A549 (cell line): ENCODE measurements around the gene B4GALT6.

ENCODE experiments used
- CBX8 ChIP-seq: fragments of 200-600 bp; sonication (generic); IDR thresholded peaks from 2 replicates; pipeline ENCODE4 v1.6.1; 2016
- FOSB ChIP-seq: fragments of 250-450 bp; sonication (Bioruptor Pico); IDR thresholded peaks from 2 replicates; pipeline ENCODE4 v1.5.0; 2020; ENCODE audit warnings: mild to moderate bottlenecking, moderate library complexity
- HDAC2 ChIP-seq: fragments of 200-600 bp; sonication (generic); IDR thresholded peaks from 2 replicates; pipeline ENCODE4 v1.6.1; 2016
- HOXA7 ChIP-seq: fragments of 250-450 bp; sonication (Bioruptor Pico); IDR thresholded peaks from 2 replicates; pipeline ENCODE4 v1.5.0; 2020; ENCODE audit warnings: mild to moderate bottlenecking, moderate library complexity
- KDM1A ChIP-seq: fragments of 200-600 bp; sonication (generic); IDR thresholded peaks from 2 replicates; pipeline ENCODE4 v1.6.1; 2016; ENCODE audit warnings: low read depth, mild to moderate bottlenecking
- MAFK ChIP-seq: fragments of 450-650 bp; IDR thresholded peaks from 2 replicates; pipeline ENCODE4 v1.6.1; 2014; ENCODE audit not compliant: partially characterized antibody
- MAX ChIP-seq: IDR thresholded peaks from 2 replicates; pipeline ENCODE4 v1.6.1; 2012
- NR3C1 ChIP-seq: fragments of >200 bp; sonication (Bioruptor Twin); formaldehyde crosslinking; IDR thresholded peaks from 3 replicates; pipeline ENCODE4 v1.6.1; 2017
- POLR2A ChIP-seq: IDR thresholded peaks from 2 replicates; pipeline ENCODE4 v1.6.1; 2012; ENCODE audit warnings: mild to moderate bottlenecking, low read length
- POLR2AphosphoS2 ChIP-seq: conservative IDR thresholded peaks from 2 replicates; pipeline ENCODE4 v1.6.1; 2012; ENCODE audit warnings: low read length, improper control_type of control experiment, inconsistent platforms
- REST ChIP-seq: fragments of 200-600 bp; sonication (generic); IDR thresholded peaks from 2 replicates; pipeline ENCODE4 v1.6.1; 2016; ENCODE audit warnings: antibody characterized with exemption, mild to moderate bottlenecking, moderate library complexity
- USF2 ChIP-seq: fragments of 450-650 bp; IDR thresholded peaks from 2 replicates; pipeline ENCODE4 v1.6.1; 2014; ENCODE audit warnings: antibody characterized with exemption
- ZNF302 ChIP-seq: fragments of 250-450 bp; sonication (Bioruptor Pico); IDR thresholded peaks from 2 replicates; pipeline ENCODE4 v1.9.0; 2021; ENCODE audit warnings: inconsistent platforms, mild to moderate bottlenecking, moderate library complexity
- TF ChIP-seq, protein P1 (sequence below): fragments of >200 bp; sonication (Bioruptor Twin); formaldehyde crosslinking; IDR thresholded peaks from 3 replicates; pipeline ENCODE4 v1.5.1; 2016

DNA sequence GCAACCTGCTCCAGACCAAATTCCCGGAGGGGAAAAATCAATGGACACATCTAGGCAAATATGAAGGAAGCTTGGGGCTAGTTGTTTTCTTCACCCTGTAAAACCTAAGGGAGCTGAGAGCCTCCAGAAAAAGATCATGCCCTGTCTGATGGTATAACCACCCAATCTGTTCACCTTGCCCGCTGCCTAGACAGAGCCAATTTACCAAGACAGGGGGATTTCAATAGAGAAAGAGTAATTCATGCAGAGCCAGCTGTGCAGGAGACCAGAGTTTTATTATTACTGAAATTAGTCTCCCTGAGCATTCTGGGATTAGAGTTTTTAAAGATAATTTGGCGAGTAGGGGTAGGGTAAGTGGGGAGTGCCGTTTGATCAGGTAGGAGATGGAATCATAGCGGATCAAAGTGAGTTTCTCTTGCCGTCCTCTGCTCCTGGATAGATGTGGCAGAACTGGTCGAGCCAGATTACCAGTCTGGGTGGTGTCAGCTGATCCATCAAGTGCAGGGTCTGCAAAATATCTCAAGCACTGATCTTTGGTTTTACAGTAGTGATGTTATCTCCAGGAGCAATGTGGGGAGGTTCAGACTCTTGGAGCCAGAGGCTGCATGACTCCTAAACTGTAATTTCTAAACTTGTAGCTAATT lies 35.1 kb upstream of the B4GALT6 start:
- TF ChIP-seq KDM1A (no peak), CBX8 (no peak), POLR2AphosphoS2 (no peak), POLR2A (no peak), FOSB (no peak), HDAC2 (no peak), USF2 (no peak), MAFK (no peak), MAX (no peak), REST (no peak), ZNF302 (CRISPR knock-in tag) (no peak), NR3C1 (no peak), HOXA7 (CRISPR knock-in tag) (no peak)
- TF ChIP-seq, protein P1, sequence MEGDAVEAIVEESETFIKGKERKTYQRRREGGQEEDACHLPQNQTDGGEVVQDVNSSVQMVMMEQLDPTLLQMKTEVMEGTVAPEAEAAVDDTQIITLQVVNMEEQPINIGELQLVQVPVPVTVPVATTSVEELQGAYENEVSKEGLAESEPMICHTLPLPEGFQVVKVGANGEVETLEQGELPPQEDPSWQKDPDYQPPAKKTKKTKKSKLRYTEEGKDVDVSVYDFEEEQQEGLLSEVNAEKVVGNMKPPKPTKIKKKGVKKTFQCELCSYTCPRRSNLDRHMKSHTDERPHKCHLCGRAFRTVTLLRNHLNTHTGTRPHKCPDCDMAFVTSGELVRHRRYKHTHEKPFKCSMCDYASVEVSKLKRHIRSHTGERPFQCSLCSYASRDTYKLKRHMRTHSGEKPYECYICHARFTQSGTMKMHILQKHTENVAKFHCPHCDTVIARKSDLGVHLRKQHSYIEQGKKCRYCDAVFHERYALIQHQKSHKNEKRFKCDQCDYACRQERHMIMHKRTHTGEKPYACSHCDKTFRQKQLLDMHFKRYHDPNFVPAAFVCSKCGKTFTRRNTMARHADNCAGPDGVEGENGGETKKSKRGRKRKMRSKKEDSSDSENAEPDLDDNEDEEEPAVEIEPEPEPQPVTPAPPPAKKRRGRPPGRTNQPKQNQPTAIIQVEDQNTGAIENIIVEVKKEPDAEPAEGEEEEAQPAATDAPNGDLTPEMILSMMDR = no peak
